T-cell (primary cell): ENCODE results near the gene HYCC1. TPM values are rescaled to one million over a fixed set of nuclear protein-coding genes. Genes with fewer than 3 reads are reported as not detected.

Experiments used
- ATAC-seq, 4 experiments: fragments of 200-7000 bp in 3 of 4; fragments of 150-1000 bp in 1 of 4; cut with Tn5 transposase; replicated peaks in 1 of 4; 1 replicate in 3 of 4; 2 replicates in 1 of 4; pipeline ENCODE4 v1.10.0; 2021; ENCODE audit warnings: moderate library complexity in 3 of 4, mild to moderate bottlenecking in 2 of 4, moderate number of reproducible peaks in 1 of 4
- CTCF ChIA-PET, 2 donors: fragments of 300-600 bp; sonication (Branson Sonifier 250); formaldehyde crosslinking; loops; one replicate each; lab custom pipeline; 2022; ENCODE audit warnings: antibody characterized with exemption in 2 of 2; lab: Charles Lee
- POLR2A ChIA-PET, 2 donors: fragments of 300-600 bp; sonication (Branson Sonifier 250); formaldehyde crosslinking; loops; one replicate each; lab custom pipeline; 2022; ENCODE audit warnings: antibody characterized with exemption in 2 of 2; lab: Charles Lee
- DNase-seq, 35 experiments: peaks; one replicate each; pipeline versions ENCODE4 v3.0.0 to v3.0.0-alpha.2; 2013 to 2023
- H3K27ac ChIP-seq: one replicate; pipeline ENCODE4 v1.5.1; 2013; ENCODE audit warnings: low read length
- H3K27me3 ChIP-seq, 2 experiments: replicated peaks in 1 of 2; 1 replicate in 1 of 2; 2 replicates in 1 of 2; pipeline versions ENCODE4 v1.6.1 to v1.7.0; 2013; ENCODE audit warnings: low read length in 1 of 2, mixed read lengths in 1 of 2; ENCODE audit not compliant: control insufficient read depth in 2 of 2, insufficient read depth in 2 of 2; ENCODE audit errors: extremely low read depth in 1 of 2
- H3K36me3 ChIP-seq, 2 donors: 1 replicate in 1 of 2; 2 replicates in 1 of 2; pipeline versions ENCODE4 v1.6.1 to v1.7.0; 2013; ENCODE audit warnings: low read length in 1 of 2; ENCODE audit not compliant: control insufficient read depth in 2 of 2, insufficient read depth in 1 of 2; ENCODE audit errors: extremely low read depth in 1 of 2
- H3K4me1 ChIP-seq, 2 experiments: 1 replicate in 1 of 2; 2 replicates in 1 of 2; pipeline versions ENCODE4 v1.6.1 to v1.7.0; 2013; ENCODE audit warnings: low read length in 2 of 2, mixed read lengths in 1 of 2; ENCODE audit not compliant: insufficient read depth in 2 of 2, control insufficient read depth in 1 of 2; ENCODE audit errors: extremely low read depth in 1 of 2
- H3K4me3 ChIP-seq, 2 donors: 1 replicate in 1 of 2; 2 replicates in 1 of 2; pipeline versions ENCODE4 v1.5.1 to v1.7.0; 2013; ENCODE audit warnings: mild to moderate bottlenecking in 2 of 2, low read length in 1 of 2, moderate library complexity in 1 of 2; ENCODE audit not compliant: control insufficient read depth in 1 of 2; ENCODE audit errors: extremely low read depth in 1 of 2
- H3K9me3 ChIP-seq: 2 replicates; pipeline ENCODE4 v1.7.0; 2013
- H3K27ac Mint-ChIP-seq, 2 donors: one replicate each; pipeline ENCODE4 v1.8.0; 2020 to 2021; ENCODE audit warnings: mild to moderate bottlenecking in 2 of 2, mixed read lengths in 2 of 2
- H3K27me3 Mint-ChIP-seq, 2 donors: one replicate each; pipeline ENCODE4 v1.8.0; 2021 to 2022; ENCODE audit warnings: mixed read lengths in 2 of 2
- H3K36me3 Mint-ChIP-seq: one replicate; pipeline ENCODE4 v1.8.0; 2021; ENCODE audit warnings: mixed read lengths
- H3K4me1 Mint-ChIP-seq, 3 donors: one replicate each; pipeline ENCODE4 v1.8.0; 2020 to 2022; ENCODE audit warnings: mixed read lengths in 3 of 3, mild to moderate bottlenecking in 1 of 3
- H3K4me3 Mint-ChIP-seq, 3 donors: one replicate each; pipeline ENCODE4 v1.8.0; 2020 to 2022; ENCODE audit warnings: mild to moderate bottlenecking in 3 of 3, mixed read lengths in 3 of 3, moderate library complexity in 3 of 3
- H3K9me3 Mint-ChIP-seq, 3 donors: one replicate each; pipeline ENCODE4 v1.8.0; 2020 to 2022; ENCODE audit warnings: mixed read lengths in 3 of 3
- WGBS: methylation state at CpG from one replicate; pipeline ENCODE4 v1.1.5; 2013; ENCODE audit warnings: missing lambda C conversion rate; ENCODE audit not compliant: insufficient coverage; 5-methylcytosine and 5-hydroxymethylcytosine counted together
- total RNA-seq, 35 experiments: library from RNA in 6 of 35; stranded (reverse) in 6 of 35; fragments of 120-200 nt in 1 of 35; gene quantifications; one replicate each; pipeline versions ENCODE4 v1.2.1 to v1.2.4 and lab custom pipeline; 2013 to 2026

The HYCC1 gene
- total RNA-seq, 5 donors from 2014 or later (not counting 1 experiment from before 2014, with no cell fraction given), result 16.0 to 25.7 (median 23.0) TPM

DNA sequence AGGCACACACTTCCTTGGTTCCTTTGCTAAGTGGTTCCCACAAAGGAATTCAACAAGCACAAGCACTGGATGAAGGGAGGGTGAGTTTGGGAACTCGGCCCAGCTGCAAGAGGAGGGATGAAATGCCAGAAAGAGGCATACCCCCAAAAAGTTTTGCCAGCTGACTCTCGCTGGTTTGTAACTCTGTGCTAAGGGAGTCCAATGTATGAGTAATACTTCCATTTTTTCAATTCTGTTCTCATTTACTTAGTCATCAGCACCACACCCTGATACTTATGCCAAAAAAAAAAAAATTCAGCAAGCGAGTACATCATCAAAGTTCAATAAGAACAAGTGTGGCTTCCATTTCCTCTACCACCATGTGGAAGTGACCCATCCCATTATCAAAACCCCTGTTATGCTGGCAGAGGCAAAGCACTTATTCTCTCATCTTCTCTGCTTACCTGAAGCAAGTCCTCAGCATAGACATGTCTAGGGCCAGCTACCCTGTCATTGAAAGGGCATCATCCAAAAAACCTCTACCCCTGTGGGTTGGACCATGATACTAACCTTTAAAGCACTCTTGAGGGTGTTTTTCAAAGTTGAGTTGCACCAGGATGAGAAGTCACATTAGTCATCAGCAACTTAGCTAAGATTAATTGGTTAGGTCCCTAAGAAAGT is 6.9 kb upstream of the HYCC1 start:
- H3K27me3 Mint-ChIP-seq, result no peaks in the 10 kb centered on the region
- POLR2A ChIA-PET, result no interaction called here
- Histone ChIP-seq H3K27ac (no peak overlapping the region), H3K27me3 (no peaks in the 10 kb centered on the region), H3K4me3 (no peak overlapping the region), H3K4me1 (peaks cover 0 to 5% of the 10 kb centered on the region in 2 experiments), H3K9me3 (no peaks in the 10 kb centered on the region), H3K36me3 (no peaks in the 10 kb centered on the region)
- no peak overlapping the region for H3K4me3 Mint-ChIP-seq
- DNase-seq, result no peak
- 17% methylated on average over 1 of the region's 3 CpGs for WGBS
- peaks cover 0 to 6% (median 0%) of the 10 kb centered on the region in 3 donors for H3K9me3 Mint-ChIP-seq
- ATAC-seq, result peak; percentile 32 to 86 (median 74)
- no peaks in the 10 kb centered on the region for H3K36me3 Mint-ChIP-seq
- peak overlapping the region; percentile 59 to 60 for H3K27ac Mint-ChIP-seq
- CTCF ChIA-PET, result interaction anchor here (0.6 to 1.3 kb wide), 3 partner anchors 35 to 103 kb away, joined by 3 to 4 read pairs (median 3); no protein-coding TSS in a partner anchor
- peaks cover 4 to 42% (median 23%) of the 10 kb centered on the region in 3 donors for H3K4me1 Mint-ChIP-seq

DNA sequence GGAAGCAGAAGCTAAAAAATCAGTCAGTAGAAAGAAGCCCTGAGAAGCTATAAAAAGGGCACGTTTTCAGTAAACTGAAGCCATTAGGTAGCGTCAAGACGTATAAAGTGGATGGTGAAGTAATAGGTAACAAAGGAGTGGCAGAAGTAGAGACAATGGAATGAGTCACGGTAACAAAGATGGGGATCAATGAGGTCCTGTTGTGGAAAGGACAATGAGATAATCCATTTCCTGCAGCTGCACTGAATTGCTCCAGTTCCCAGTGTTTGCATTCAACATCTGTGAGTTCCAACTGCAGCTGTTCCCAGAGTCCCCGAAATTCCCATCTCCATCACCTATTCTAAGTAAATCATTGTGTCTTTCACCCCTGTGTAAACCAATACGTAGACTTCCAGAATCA is 4.8 kb upstream of the HYCC1 start:
- H3K36me3 Mint-ChIP-seq, result no peaks in the 10 kb centered on the region
- H3K4me1 Mint-ChIP-seq, result peaks cover 13 to 57% (median 37%) of the 10 kb centered on the region in 3 donors

DNA sequence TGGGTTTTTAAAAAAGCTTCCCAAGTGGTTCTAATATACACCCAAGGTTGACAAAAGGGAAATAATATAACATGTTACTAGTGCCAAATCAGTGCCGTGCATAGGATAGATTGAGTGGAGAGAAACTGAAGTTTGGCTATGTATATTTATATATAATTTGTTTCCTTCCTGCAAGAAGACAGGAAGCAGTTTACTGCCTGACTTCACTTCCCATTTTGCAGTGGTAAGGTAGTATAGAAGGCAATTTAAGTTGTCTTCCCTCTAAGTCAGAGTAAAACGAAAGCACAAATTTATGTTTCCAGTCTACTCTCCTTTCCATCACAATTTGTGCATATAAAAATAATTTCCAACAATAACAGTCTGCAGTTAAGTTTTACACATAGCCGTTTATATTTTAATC is 3.4 kb upstream of the HYCC1 start:
- Mint-ChIP-seq H3K27me3 (no peaks in the 10 kb centered on the region), H3K4me3 (no peak overlapping the region), H3K9me3 (peaks cover 0 to 6% (median 0%) of the 10 kb centered on the region in 3 donors), H3K27ac (no peak overlapping the region), H3K4me1 (peaks cover 13 to 55% (median 37%) of the 10 kb centered on the region in 3 donors), H3K36me3 (no peaks in the 10 kb centered on the region)
- no peak for ATAC-seq
- H3K27me3 ChIP-seq, result no peaks in the 10 kb centered on the region
- no peaks in the 10 kb centered on the region for H3K9me3 ChIP-seq
- H3K36me3 ChIP-seq, result no peaks in the 10 kb centered on the region
- H3K4me3 ChIP-seq, result no peak overlapping the region
- DNase-seq, result no peak
- CTCF ChIA-PET, result no interaction called here
- WGBS, result no CpG with 5 or more reads among the region's 3 CpGs
- POLR2A ChIA-PET, result no interaction called here
- peaks cover 7 to 12% of the 10 kb centered on the region in 2 experiments for H3K4me1 ChIP-seq
- no peak overlapping the region for H3K27ac ChIP-seq

More for the DNA sequence above, 4.8 kb upstream of the HYCC1 start:
- Histone ChIP-seq H3K36me3 (no peaks in the 10 kb centered on the region), H3K4me1 (peaks cover 3 to 5% of the 10 kb centered on the region in 2 experiments), H3K4me3 (no peak overlapping the region), H3K27me3 (no peaks in the 10 kb centered on the region), H3K27ac (no peak overlapping the region), H3K9me3 (no peaks in the 10 kb centered on the region)
- no peak for DNase-seq
- no peak for ATAC-seq
- H3K27me3 Mint-ChIP-seq, result no peaks in the 10 kb centered on the region
- peaks cover 0 to 6% (median 0%) of the 10 kb centered on the region in 3 donors for H3K9me3 Mint-ChIP-seq
- POLR2A ChIA-PET, result no interaction called here
- H3K4me3 Mint-ChIP-seq, result no peak overlapping the region
- WGBS, result 100% methylated on average over 4 of the region's 6 CpGs
- CTCF ChIA-PET, result interaction anchor here in 1 of 2 donors (0.6 kb wide), 1 partner anchor 23 kb away, joined by 3 read pairs; no protein-coding TSS in a partner anchor
- no peak overlapping the region for H3K27ac Mint-ChIP-seq

- CTCF ChIA-PET, result interaction anchor here in 1 of 2 donors (1.1 to 1.6 kb wide), 2 partner anchors 7 to 42 kb away, joined by 3 to 4 read pairs; no protein-coding TSS in a partner anchor
- H3K9me3 ChIP-seq, result no peaks in the 10 kb centered on the region
- Mint-ChIP-seq H3K36me3 (no peaks in the 10 kb centered on the region), H3K4me3 (no peak overlapping the region), H3K27me3 (no peaks in the 10 kb centered on the region), H3K4me1 (peaks cover 13 to 50% (median 35%) of the 10 kb centered on the region in 3 donors), H3K9me3 (peaks cover 0 to 6% (median 0%) of the 10 kb centered on the region in 3 donors), H3K27ac (peak overlapping the region in 1 of 2 donors; percentile 61)
- 96% methylated on average over 4 of the region's 9 CpGs for WGBS
- POLR2A ChIA-PET, result no interaction called here
- H3K36me3 ChIP-seq, result no peaks in the 10 kb centered on the region
- no peak overlapping the region for H3K4me3 ChIP-seq
- ATAC-seq (no peak), DNase-seq (no peak)
- no peaks in the 10 kb centered on the region for H3K27me3 ChIP-seq
- no peak overlapping the region for H3K27ac ChIP-seq
- H3K4me1 ChIP-seq, result peaks cover 7 to 12% of the 10 kb centered on the region in 2 experiments
Measured at GRCh38 chr7:23016345-23017253, 2.7 kb upstream of the HYCC1 start.

- no peaks in the 10 kb centered on the region for H3K36me3 Mint-ChIP-seq
- peak overlapping the region; percentile 81 to 94 for H3K27ac Mint-ChIP-seq
- peaks cover 7 to 12% of the 10 kb centered on the region in 2 experiments for H3K4me1 ChIP-seq
- no peak for DNase-seq
- no peak for ATAC-seq
- ChIA-PET CTCF (interaction anchor here in 1 of 2 donors (1.1 to 1.6 kb wide), 2 partner anchors 9 to 11 kb away, joined by 4 to 5 read pairs; no protein-coding TSS in a partner anchor), POLR2A (interaction anchor here in 1 of 2 donors (0.5 kb wide), 1 partner anchor 11 kb away, joined by 4 read pairs; no protein-coding TSS in a partner anchor)
- H3K4me1 Mint-ChIP-seq, result peaks cover 9 to 36% (median 20%) of the 10 kb centered on the region in 3 donors
- no peaks in the 10 kb centered on the region for H3K9me3 ChIP-seq
- H3K4me3 ChIP-seq, result no peak overlapping the region
- H3K36me3 ChIP-seq, result no peaks in the 10 kb centered on the region
- H3K9me3 Mint-ChIP-seq, result no peaks in the 10 kb centered on the region
- H3K27me3 ChIP-seq, result no peaks in the 10 kb centered on the region
- no peaks in the 10 kb centered on the region for H3K27me3 Mint-ChIP-seq
- WGBS, result no CpG with 5 or more reads among the region's 2 CpGs
- no peak overlapping the region for H3K27ac ChIP-seq
- H3K4me3 Mint-ChIP-seq, result peak overlapping the region in 1 of 3 donors; percentile 28
Measured at GRCh38 chr7:23014681-23015080, 751 bp upstream of the HYCC1 start.
